Ramos (cell line): Measurements from ENCODE around the gene YARS1.

Experiments used
- in situ Hi-C: fragments of 300-500 bp; cut with MboI; formaldehyde crosslinking; loops from one replicate; pipeline ENCODE4 v1.14.3; 2022; ENCODE audit warnings: low sequenced_read_pairs; ENCODE audit not compliant: unreplicated experiment

YARS1 gene

GRCh38 chr1:32817159-32817814, at the start of gene YARS1, which contains the start of gene S100PBP:
TSS of gene YARS1 (minus strand) at chr1:32817358. CDS start at chr1:32817244, 114 bp downstream.
TSS of gene S100PBP (plus strand) at chr1:32817653. CDS start at chr1:32826100, 8,447 bp downstream.
- in situ Hi-C loops: no loop called here

DNA sequence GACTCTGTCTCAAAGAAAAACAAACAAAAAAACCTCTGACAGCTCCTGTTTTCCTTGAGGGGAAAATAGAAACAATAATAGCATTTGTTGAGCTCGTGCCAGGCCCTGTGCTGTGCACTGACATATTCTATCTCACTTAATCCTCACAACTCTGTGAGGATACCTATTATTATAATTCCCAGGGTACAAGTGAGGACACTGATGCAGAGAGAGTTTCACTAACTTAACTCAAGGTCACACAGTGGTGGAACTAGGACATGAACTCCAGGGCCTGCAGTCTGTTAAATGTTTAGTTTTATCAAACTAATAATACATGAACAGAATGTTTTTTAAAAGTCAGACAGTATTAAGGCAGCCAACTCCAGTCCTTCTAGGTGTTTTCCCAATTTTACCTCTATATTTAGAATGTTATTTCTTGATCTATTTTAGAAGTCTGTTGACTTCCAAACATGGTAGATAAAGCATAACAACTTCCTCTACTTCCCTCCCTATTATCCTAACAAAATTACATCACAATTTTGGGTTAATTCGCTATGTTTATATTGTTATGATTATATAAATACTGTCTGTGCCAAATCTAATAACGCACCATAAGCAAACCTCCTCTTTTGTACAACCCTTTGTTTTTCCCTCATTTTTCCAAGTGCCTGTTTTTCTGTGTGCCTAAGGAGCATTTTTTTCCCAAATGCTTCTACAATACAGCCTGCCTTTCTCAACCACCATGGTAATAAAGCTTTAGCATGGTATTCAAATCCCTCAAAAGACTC, 48.7 kb upstream of the YARS1 start:
- in situ Hi-C loops: no loop called here

- in situ Hi-C loops: no loop called here
Measured at GRCh38 chr1:32864375-32865019, 47.3 kb upstream of the YARS1 start.

DNA sequence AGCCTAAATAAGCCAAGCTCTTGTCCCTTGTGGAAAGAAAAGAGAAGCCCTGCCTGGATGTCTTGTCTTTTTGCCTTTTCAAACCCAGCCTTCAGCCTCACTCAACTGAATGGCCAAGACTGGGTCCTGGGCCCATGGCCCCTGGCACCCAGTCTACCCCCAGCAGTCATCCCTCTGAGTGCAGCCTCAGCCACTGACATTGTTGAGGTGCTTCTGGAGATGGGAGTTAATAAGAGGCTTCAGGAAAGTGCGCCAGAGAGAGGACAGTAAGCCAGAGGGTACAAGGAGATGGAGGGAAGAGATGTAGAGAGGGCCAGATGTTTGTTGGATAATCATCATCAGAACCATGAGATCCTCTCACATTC, 46.7 kb upstream of the YARS1 start:
- in situ Hi-C loops: no loop called here

GRCh38 chr1:32863218-32863880, 46.2 kb upstream of the YARS1 start:
- in situ Hi-C loops: no loop called here

DNA sequence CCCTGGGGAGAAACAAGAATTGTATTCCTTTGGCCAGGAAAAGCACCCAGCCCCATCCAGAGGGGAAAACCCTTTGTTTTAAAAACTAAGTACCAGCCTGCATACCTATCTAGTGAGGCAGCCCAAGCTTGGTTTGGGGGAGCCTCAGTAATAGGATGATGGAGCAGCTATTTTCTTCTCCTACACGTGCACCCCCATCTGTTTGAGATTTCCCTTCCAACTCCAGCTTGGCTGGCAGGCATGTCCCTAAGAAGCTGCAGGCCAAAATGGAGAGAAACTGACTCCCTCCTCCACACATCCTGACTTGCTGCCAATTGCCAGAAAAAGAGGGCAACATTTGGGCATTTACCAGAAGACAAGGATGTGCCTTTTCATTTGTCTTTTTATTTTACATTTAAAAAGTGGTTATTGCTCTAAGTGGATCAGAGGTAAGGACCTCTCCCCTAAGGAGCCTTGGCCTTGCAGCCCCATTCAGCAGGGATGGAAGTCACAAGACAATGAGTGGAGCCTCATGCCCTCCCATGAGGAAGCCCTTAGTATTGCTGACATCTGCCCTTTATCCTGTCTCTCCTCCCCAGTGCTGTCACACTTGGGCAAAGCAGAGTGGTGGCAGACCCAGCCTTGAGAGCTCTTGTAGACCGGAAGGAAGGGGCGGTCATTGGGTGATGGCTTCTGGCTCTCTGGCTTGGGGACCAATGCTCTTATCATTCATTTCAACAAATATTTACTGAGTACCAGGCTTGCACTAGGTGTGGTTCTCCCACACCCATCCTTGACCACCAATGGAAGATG, 44.9 kb upstream of the YARS1 start:
- in situ Hi-C loops: no loop called here

DNA sequence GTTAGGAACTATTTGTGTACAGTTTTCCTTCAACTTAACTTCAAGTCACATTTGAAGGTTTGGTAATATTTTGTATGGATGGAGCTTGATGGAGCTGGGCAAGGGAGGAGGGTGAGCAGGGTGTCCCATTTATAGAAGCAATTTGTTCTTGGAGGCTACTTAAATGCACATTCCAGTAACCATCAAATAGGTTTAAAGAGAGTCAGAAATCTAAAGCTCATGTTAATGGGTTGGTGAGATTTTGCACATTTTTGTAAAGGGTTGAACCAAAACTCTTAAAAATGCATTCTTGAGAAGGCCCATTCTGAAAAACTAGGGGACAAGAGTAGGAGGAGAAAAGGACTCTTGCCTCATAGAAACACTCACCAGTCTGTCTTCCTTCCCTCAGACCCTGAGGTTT, 43.4 kb upstream of the YARS1 start:
- in situ Hi-C loops: no loop called here

DNA sequence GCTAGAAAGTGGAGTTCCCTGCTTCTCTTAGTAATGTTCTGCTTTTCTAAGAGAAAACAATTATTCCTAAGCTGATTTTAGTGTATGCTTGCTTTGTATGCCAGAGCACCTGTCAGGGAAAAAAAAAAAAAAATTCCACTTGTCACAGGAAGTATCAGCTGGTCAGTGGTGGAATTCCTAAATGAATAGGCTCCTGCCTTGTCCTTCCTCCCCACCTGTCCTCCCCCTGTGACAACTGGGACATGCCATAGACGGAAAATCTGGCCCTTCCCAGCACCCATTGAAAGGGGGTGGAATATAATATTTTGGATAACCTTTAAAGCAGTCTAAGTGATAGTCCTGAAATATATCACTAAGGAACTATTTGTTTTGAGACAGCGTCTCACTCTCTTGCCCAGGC, 42.8 kb upstream of the YARS1 start:
- in situ Hi-C loops: no loop called here

DNA sequence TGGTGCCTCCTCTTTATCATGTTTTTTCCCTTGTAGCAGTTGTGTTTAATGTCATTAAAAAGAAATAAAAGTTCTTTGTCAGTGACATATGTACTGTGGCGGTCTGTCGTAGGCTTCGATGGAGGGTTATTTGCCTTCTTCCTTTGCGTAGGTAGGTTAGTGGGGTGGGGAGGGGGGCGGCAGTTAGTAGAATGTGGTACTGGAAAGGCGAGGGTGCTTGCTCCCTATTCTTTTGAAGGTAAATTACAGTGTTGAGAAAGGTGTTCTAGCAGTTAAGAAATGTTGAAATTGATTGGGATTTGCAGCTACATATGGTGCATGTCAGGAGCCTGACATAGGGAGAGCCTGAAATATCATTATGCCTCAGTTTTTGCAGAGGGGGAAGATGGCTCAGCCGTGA, 41.6 kb upstream of the YARS1 start:
- in situ Hi-C loops: no loop called here

DNA sequence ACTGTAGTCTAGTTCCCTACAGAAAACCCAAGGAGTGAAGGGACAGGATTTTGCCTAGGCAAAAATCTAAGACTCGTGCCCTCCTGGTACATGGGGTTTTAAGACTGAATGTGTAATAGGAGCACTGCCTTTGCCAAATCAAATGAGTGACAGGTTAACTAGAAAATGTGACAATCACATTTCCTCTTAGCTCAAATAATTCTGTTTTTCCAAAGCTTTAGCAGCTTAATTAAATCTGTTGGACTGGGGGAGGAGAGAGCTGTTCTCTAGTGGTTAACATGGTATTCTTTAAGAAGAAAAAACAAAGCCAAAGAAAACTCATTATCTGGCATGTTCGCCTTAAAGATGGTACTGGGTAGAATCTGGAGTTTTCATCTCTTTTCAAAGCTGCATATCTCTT, 41.0 kb upstream of the YARS1 start:
- in situ Hi-C loops: no loop called here

DNA sequence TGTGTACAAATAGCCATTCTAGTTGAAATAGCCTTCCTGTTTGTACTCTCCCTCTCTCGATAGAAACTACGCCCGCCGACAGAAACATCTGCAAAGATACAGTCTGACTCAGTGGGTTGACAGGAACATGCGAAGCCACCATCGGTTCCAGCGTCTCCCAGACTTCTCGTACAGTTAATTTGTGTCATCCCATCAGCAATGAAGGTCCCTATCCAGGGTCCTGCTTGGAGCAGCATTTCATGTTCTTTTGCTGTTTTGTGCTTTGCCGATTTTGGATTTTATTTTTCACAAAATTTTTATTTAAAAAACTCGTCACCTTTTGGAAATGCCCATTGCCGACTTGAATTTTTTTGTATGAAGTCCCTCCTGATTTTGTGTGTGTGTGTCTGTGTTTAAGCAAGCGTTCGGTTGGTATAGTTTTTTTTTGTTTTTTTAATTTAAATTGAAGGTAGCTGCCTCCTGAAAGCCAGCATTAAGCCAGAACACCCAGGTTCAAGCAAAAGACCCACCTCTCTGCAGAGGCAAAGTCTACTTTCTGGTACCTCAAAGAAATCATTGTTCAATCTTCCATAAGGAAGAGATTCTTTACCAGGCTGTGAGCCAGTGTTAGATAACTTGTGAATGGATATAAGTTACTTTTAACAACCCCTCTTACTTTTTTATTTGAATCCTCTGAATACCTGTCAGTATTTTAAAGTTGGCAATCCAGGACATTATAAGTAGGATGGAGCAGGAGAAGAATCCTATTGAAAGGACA, 38.9 kb upstream of the YARS1 start:
- in situ Hi-C loops: no loop called here

DNA sequence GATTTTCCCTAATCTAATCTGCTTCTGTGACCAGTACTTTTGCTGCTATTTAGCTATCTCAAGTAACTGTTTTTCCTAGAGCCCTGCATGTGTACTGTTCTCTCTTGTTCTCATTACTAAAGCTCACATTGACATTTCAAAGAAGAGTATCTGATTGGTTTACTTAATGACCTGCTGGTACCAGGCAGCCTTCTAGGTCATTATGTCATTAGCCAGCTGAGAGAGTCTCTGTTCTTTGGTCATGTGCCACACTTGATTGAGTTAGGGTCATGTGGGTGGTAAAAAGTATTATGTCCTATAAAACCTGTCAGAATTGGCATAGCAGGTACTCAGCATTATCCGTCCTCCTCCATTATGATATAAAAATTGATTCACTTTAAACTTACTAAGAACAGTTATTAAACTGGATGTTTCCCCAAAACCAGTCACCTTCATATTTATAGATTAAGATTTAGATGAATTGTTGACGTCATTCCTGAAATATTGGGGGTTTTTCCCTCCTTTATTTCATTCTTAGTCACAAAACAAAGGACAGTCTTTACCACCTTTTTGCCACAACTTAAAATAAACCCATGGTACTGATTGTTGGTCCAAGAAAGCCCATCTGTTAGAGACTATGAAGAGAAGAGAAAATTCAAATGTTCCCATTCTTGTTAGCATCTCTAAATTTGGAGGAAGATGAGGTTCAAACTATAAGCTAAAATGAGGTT, 31.4 kb upstream of the YARS1 start:
- in situ Hi-C loops: no loop called here

GRCh38 chr1:32831878-32832277, 14.7 kb upstream of the YARS1 start:
- in situ Hi-C loops: no loop called here

DNA sequence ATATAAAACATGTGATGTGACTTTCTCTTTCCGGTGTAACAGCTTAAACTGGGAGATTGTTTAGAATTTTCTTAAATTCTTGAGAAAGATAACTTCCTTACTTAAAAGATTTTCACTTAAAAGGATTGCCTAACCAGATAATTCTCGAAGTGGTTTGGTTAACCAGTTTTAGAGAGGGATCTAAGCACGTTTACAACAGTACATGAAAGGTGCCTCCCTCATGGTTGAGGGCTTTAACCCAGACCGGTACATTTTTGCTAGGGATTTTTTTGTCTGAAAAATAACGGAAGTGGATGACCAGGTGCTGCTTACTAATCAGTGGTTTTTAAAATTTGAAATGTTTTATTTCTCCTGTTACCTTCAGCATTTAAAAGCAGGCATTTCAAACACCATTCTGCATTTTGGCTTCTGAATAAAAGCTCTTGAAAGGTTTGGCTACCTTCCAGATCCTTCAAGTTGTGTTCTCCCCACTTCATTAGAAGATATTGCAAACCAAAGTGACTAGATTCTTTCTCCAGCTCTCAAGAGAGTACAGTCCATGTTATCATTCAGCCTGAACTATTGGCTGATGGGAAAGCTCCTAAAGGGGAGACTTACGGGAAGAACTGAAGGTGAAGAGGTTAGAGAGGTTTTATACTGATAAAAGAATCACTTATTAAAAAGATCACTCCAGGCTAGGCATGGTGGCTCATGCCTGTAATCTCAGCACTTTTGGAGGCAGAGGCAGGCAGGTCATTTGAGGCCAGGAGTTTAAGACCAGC, 13.1 kb upstream of the YARS1 start:
- in situ Hi-C loops: no loop called here

DNA sequence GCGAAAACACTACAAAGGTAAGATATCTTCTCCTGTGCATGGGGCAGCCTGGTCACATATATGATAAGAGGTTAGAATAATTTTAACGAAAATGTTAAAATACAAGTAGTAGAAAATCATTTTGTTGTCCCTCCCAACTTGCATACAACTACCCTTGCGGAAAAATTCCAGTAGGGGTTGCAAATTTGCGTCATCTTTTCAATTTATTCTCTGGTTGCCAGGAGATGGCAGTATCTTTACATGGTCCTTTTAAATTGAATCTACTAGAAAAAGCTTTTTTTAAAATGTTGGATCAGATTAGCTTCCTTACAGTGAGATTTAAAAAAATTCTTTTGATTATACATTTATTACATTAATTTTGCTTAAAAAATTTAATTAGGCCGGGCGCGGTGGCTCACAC, 11.2 kb upstream of the YARS1 start:
- in situ Hi-C loops: no loop called here

DNA sequence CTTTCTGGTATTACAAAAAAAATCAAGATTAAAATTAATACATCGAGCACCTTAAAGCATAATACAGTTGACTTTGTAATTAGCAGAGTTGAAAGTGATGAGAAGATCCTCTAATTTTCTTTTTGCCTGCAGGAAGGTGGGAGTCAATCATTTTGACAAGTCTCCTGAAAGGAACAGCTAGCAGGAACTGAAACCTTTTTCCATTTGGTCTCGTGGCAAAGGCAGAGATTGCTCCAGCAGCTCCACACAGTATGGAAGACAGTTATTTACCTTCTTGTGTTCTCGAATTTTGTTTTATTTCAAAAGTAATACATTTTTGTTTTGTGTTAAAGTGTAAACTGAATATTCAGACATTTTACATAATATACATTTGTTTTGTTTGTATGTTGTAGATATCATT, 8.0 kb upstream of the YARS1 start:
- in situ Hi-C loops: no loop called here

GRCh38 chr1:32818804-32819541, 1.8 kb upstream of the YARS1 start:
- in situ Hi-C loops: no loop called here
